ENCODE data around the gene VSTM2B. TPM values are rescaled to one million over a fixed set of nuclear protein-coding genes. Genes with fewer than 3 reads are reported as not detected.

VSTM2B gene
- polyA plus RNA-seq, 1 of the 3 experiments (the other 2 are of a cell fraction), result not detected

DNA sequence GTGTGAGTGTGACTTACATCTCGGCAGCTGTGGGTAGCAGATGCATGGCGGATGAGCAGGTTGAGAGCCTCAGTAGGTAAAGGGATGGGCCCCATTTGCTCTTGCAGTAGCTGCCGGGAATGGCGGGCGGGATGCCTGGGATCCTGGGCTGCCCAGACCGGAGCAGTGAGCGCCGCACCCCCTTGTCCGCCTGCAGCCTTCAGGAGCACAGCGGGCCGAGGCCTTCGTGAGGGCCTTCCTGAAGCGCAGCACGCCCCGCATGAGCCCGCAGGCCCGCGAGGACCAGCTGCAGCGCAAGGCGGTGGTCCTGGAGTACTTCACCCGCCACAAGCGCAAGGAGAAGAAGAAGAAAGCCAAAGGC lies 84.4 kb downstream of the VSTM2B start:
- Histone ChIP-seq H2AFZ (ENCODE audit: low read depth) (no peak overlapping the region), H3K9me2 (no peaks in the 10 kb centered on the region), H3K79me2 (ENCODE audit: insufficient read depth) (peaks cover 16% of the 10 kb centered on the region), H3K4me3 (ENCODE audit: low read depth in 2 of 2, low read length in 1 of 2) (no peak overlapping the region), H3K4me2 (no peak overlapping the region), H3K4me1 (ENCODE audit: control insufficient read depth in 1 of 2, insufficient read depth in 2 of 2, low read depth in 1 of 2, low read length in 1 of 2) (peaks cover 0 to 6% of the 10 kb centered on the region in 2 experiments; a peak in 2 of 4 replicates), H3K9me3 (no peaks in the 10 kb centered on the region), H3F3A (replicated peaks; ENCODE audit: insufficient read depth) (no peaks in the 10 kb centered on the region), H3K27ac (ENCODE audit: low read depth in 2 of 2, low read length in 1 of 2) (no peak overlapping the region), H4K20me1 (ENCODE audit: insufficient read depth) (no peaks in the 10 kb centered on the region), H3K36me3 (replicated peaks in 1 of 2; ENCODE audit: control insufficient read depth in 1 of 2, insufficient read depth in 2 of 2, low read length in 1 of 2) (peaks cover 20 to 56% of the 10 kb centered on the region in 2 experiments), H3K27me3 (ENCODE audit: insufficient read depth) (no peaks in the 10 kb centered on the region), H3K9ac (no peak overlapping the region)
- ChIA-PET CTCF (interaction anchor here (0.6 to 6.8 kb wide), 36 partner anchors 9 to 1244 kb away, joined by 3 to 137 read pairs (median 6); partner anchors contain the start of genes C19orf12 and PLEKHF1), POLR2A (interaction anchor here (1.9 kb wide), 1 partner anchor 106 kb away, joined by 5 read pairs; no protein-coding TSS in a partner anchor)
- no peak for DNase-seq
- TF ChIP-seq TEAD4 (IDR thresholded peaks at IDR 0.05; ENCODE audit: borderline replicate concordance, insufficient read depth) (no peak), TAF1 (IDR thresholded peaks at IDR 0.05; ENCODE audit: borderline replicate concordance, low read depth, low read length) (no peak), GATA2 (CRISPR knock-in tag; IDR thresholded peaks at IDR 0.05) (no peak), JUND (IDR thresholded peaks at IDR 0.05) (no peak), RXRA (IDR thresholded peaks at IDR 0.05; ENCODE audit: borderline replicate concordance, low read depth) (no peak), EZH2phosphoT487 (IDR thresholded peaks at IDR 0.05; ENCODE audit: borderline replicate concordance, low read depth) (no peak), CHD2 (IDR thresholded peaks at IDR 0.05; ENCODE audit: low read length, partially characterized antibody) (no peak), EP300 (IDR thresholded peaks at IDR 0.05; ENCODE audit: borderline replicate concordance in 1 of 2, low read depth in 1 of 2, low read length in 1 of 2) (no peak), RCOR1 (IDR thresholded peaks at IDR 0.05; ENCODE audit: low read length) (no peak), RAD21 (IDR thresholded peaks at IDR 0.05; ENCODE audit: low read length) (no peak), POLR2AphosphoS5 (IDR thresholded peaks at IDR 0.05; ENCODE audit: low read depth, low read length) (no peak), GABPA (IDR thresholded peaks at IDR 0.05; ENCODE audit: low read depth) (no peak), TCF12 (IDR thresholded peaks at IDR 0.05) (no peak)
- TF ChIP-seq, protein P1, sequence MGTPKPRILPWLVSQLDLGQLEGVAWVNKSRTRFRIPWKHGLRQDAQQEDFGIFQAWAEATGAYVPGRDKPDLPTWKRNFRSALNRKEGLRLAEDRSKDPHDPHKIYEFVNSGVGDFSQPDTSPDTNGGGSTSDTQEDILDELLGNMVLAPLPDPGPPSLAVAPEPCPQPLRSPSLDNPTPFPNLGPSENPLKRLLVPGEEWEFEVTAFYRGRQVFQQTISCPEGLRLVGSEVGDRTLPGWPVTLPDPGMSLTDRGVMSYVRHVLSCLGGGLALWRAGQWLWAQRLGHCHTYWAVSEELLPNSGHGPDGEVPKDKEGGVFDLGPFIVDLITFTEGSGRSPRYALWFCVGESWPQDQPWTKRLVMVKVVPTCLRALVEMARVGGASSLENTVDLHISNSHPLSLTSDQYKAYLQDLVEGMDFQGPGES (IDR thresholded peaks at IDR 0.05; ENCODE audit: low read depth, low read length), result no peak
- TF ChIP-seq, protein P2, sequence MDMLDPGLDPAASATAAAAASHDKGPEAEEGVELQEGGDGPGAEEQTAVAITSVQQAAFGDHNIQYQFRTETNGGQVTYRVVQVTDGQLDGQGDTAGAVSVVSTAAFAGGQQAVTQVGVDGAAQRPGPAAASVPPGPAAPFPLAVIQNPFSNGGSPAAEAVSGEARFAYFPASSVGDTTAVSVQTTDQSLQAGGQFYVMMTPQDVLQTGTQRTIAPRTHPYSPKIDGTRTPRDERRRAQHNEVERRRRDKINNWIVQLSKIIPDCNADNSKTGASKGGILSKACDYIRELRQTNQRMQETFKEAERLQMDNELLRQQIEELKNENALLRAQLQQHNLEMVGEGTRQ (IDR thresholded peaks at IDR 0.05; ENCODE audit: borderline replicate concordance, low read depth, low read length), result no peak
- TF ChIP-seq, protein P3, sequence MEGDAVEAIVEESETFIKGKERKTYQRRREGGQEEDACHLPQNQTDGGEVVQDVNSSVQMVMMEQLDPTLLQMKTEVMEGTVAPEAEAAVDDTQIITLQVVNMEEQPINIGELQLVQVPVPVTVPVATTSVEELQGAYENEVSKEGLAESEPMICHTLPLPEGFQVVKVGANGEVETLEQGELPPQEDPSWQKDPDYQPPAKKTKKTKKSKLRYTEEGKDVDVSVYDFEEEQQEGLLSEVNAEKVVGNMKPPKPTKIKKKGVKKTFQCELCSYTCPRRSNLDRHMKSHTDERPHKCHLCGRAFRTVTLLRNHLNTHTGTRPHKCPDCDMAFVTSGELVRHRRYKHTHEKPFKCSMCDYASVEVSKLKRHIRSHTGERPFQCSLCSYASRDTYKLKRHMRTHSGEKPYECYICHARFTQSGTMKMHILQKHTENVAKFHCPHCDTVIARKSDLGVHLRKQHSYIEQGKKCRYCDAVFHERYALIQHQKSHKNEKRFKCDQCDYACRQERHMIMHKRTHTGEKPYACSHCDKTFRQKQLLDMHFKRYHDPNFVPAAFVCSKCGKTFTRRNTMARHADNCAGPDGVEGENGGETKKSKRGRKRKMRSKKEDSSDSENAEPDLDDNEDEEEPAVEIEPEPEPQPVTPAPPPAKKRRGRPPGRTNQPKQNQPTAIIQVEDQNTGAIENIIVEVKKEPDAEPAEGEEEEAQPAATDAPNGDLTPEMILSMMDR (IDR thresholded peaks at IDR 0.05), result no peak
- TF ChIP-seq, protein P4, sequence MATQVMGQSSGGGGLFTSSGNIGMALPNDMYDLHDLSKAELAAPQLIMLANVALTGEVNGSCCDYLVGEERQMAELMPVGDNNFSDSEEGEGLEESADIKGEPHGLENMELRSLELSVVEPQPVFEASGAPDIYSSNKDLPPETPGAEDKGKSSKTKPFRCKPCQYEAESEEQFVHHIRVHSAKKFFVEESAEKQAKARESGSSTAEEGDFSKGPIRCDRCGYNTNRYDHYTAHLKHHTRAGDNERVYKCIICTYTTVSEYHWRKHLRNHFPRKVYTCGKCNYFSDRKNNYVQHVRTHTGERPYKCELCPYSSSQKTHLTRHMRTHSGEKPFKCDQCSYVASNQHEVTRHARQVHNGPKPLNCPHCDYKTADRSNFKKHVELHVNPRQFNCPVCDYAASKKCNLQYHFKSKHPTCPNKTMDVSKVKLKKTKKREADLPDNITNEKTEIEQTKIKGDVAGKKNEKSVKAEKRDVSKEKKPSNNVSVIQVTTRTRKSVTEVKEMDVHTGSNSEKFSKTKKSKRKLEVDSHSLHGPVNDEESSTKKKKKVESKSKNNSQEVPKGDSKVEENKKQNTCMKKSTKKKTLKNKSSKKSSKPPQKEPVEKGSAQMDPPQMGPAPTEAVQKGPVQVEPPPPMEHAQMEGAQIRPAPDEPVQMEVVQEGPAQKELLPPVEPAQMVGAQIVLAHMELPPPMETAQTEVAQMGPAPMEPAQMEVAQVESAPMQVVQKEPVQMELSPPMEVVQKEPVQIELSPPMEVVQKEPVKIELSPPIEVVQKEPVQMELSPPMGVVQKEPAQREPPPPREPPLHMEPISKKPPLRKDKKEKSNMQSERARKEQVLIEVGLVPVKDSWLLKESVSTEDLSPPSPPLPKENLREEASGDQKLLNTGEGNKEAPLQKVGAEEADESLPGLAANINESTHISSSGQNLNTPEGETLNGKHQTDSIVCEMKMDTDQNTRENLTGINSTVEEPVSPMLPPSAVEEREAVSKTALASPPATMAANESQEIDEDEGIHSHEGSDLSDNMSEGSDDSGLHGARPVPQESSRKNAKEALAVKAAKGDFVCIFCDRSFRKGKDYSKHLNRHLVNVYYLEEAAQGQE (IDR thresholded peaks at IDR 0.05; ENCODE audit: low read depth, low read length), result no peak
- WGBS (ENCODE audit: low lambda C conversion rate), result 75% methylated on average over 21 of the region's 22 CpGs
